ENCODE data around the gene LAMB2. TPM values are rescaled to one million over a fixed set of nuclear protein-coding genes. Genes with fewer than 3 reads are reported as not detected.
A peak's percentile ranks its signal among the peaks of the same experiment; 100 is the strongest.

The LAMB2 gene
- total RNA-seq, 1 donor from 2014 or later = 316 TPM

DNA sequence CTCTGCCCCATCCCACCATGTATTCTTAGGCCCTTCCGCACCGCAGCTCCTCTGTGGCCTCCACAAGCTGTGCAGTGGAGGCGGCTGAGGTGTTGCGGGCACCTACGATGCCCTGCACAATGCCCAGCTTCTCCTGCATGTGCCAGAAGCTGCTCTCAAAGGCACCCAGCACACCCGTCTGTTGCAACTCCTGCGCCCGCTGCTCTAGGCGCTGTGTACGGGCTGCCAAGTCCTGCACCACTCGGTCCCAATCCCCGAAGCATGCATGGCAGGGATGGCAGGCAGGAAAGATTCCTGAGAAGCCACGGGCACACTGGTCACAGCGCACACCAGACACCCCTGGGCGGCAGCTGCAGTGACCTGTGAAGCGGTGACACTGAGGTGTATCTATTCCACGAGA lies 9.2 kb downstream of the LAMB2 start:
- H3K9me3 Mint-ChIP-seq = no peaks in the 10 kb centered on the region
- H3K4me3 Mint-ChIP-seq = no peak overlapping the region

DNA sequence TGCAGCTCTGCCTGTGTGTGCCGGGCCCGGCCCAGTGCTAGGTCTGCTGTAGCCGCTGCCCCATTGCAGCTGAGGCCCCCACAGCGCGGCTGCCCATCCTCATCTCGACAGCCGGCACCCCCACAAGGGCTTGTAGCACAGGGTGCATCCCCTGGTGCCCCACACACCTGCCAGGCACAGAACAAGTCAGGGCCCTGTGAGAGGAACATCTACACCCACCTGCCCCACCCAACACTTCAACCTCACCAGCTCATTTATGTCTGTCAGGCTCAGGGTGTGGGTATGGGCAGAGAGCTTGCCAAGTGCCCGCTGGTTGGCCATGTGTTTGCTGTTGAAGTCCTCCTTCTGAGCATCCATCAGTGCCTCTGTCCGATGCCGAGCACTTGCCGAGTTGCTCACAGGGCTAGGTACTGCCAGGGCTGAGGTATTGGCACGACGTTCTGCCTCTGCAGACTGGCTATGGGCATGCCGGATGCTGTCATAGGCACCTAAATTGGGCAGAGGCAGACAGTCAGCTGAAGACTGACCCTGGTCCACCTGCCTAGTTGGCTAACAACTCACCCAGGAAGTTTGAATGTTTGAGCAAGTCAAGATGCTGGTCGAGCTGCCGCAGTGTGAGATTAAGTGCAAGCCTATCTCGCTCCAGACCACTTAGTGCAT lies 9.8 kb downstream of the LAMB2 start:
- Mint-ChIP-seq H3K27ac (no peak overlapping the region), H3K36me3 (no peaks in the 10 kb centered on the region), H3K9me3 (no peaks in the 10 kb centered on the region), H3K27me3 (no peaks in the 10 kb centered on the region), H3K4me1 (ENCODE audit: unreplicated experiment) (peaks cover 3% of the 10 kb centered on the region), H3K4me3 (no peak overlapping the region)
- TF ChIP-seq CTCF (conservative IDR thresholded peaks at IDR 0.05) = no peak
- DNase-seq (ENCODE audit: extremely low spot score, unreplicated experiment) = no peak

More for the DNA sequence above, 9.2 kb downstream of the LAMB2 start:
- Mint-ChIP-seq H3K36me3 (no peaks in the 10 kb centered on the region), H3K4me1 (ENCODE audit: unreplicated experiment) (peaks cover 3% of the 10 kb centered on the region), H3K27ac (no peak overlapping the region), H3K27me3 (no peaks in the 10 kb centered on the region)
- no peak for TF ChIP-seq CTCF (conservative IDR thresholded peaks at IDR 0.05)
- DNase-seq (ENCODE audit: extremely low spot score, unreplicated experiment) = no peak

DNA sequence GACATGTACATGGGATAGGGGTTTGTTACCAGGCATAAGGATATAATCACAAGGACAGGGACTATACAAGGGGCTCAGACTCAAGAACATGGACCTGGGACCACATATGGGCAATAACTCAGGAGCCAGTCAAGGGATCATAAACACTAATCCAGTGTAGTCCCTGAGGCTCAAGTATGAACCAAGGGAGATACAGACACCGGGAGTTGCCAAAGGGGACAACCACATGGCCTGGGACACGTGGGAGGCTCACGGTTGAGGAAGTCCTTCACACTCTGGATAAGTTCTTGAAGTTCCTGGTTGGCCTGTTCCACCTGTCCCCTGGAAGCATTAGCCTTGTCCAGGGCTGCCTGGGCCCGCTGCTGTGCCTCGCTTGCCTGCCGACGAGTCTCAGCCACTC lies 10.4 kb downstream of the LAMB2 start:
- no peak for TF ChIP-seq CTCF (conservative IDR thresholded peaks at IDR 0.05)
- peak overlapping the region; percentile 61 for H3K4me3 Mint-ChIP-seq
- H3K27ac Mint-ChIP-seq = peak overlapping the region; percentile 81
- no peak for DNase-seq (ENCODE audit: extremely low spot score, unreplicated experiment)
- no peaks in the 10 kb centered on the region for H3K27me3 Mint-ChIP-seq
- H3K9me3 Mint-ChIP-seq = no peaks in the 10 kb centered on the region
- H3K36me3 Mint-ChIP-seq = no peaks in the 10 kb centered on the region
- peaks cover 3% of the 10 kb centered on the region for H3K4me1 Mint-ChIP-seq (ENCODE audit: unreplicated experiment)

GRCh38 chr3:49122022-49122421 lies 10.8 kb downstream of the LAMB2 start:
- Mint-ChIP-seq H3K36me3 (no peaks in the 10 kb centered on the region), H3K4me3 (peak overlapping the region; percentile 61), H3K27me3 (no peaks in the 10 kb centered on the region), H3K9me3 (no peaks in the 10 kb centered on the region), H3K4me1 (ENCODE audit: unreplicated experiment) (peaks cover 3% of the 10 kb centered on the region), H3K27ac (peak overlapping the region; percentile 81)
- DNase-seq (ENCODE audit: extremely low spot score, unreplicated experiment) = no peak
- no peak for TF ChIP-seq CTCF (conservative IDR thresholded peaks at IDR 0.05)

DNA sequence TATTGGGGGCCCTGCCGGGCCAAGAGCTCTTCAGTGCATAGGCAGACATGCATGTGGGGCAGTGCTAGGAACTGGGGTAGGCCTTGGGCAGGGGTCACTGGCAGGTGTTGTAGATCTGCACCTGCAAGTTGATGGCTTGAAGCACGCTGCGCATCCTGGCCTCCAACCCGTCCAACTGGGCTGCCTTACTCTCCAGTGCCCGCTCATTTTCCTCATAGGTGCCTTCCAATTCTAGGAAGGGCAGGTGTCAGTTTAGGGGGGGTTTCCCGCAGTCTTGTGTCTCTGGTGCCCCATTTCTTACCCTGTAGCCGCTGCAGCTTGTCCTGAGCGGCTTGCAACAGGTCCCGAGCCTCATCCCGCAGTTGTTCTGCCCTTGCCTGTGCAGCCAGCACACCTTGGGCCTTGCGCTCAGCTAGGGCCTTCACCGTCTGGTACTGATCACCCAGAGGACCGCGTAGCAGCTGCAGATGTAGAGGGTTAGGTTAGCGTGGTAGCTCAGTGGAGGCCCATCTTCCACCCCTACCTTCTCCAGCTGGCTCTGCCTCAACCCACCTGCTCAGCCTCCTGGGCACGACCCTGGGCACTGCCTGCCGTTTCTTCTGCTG lies 11.6 kb downstream of the LAMB2 start:
- Mint-ChIP-seq H3K27me3 (no peaks in the 10 kb centered on the region), H3K36me3 (no peaks in the 10 kb centered on the region), H3K4me1 (ENCODE audit: unreplicated experiment) (peaks cover 3% of the 10 kb centered on the region), H3K27ac (peak overlapping the region; percentile 81), H3K9me3 (no peaks in the 10 kb centered on the region), H3K4me3 (peak overlapping the region; percentile 91)
- no peak for DNase-seq (ENCODE audit: extremely low spot score, unreplicated experiment)
- no peak for TF ChIP-seq CTCF (conservative IDR thresholded peaks at IDR 0.05)
